HG03571 (cell line): ENCODE measurements around the gene ZNF837.
"Not testable (repeated sequence)": the region's sequence is repeated elsewhere in the genome, so short reads cannot be mapped to it uniquely, and the experiment has no call there.

Experiments
- ATAC-seq: cut with Tn5 transposase; IDR thresholded peaks from one replicate; pipeline ENCODE4 v1.9.1; 2021; ENCODE audit not compliant: unreplicated experiment

ZNF837 gene

DNA sequence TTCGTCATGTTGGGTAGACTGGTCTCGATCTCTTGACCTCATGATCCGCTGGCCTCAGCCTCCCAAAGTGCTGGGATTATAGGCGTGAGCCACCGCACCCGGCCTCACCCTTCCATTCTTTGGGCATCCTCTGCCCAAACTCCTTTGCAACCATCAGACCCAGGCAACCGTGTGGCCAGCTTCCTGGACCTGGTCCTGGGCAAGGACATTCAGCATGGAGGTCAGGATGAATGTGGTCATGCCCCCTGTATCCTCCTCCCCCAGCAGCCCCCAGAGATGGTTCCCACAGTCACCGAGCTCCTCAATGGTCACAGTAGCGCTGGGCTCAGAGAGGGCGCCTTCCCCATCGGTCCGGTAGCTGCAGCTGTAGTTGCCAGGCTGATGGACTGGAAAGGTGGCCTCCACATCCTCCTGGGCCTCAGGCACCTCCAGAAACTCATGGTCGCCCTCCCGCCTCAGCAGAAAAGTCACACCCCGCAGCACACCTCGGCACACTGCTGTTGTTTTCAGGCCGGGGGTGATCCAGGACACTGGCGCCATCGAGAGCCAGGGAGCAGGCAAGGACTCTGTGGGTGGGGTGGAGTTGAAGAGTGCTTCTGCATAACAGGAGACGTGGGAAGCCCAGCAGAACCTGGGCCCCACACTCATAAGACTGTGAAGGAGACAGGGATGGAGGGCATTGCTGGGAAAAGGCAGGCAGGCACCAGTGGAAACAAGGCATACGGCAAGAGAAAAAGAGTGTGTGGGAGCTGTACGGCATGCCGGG is 28.7 kb downstream of the ZNF837 start:
- no peak for ATAC-seq

DNA sequence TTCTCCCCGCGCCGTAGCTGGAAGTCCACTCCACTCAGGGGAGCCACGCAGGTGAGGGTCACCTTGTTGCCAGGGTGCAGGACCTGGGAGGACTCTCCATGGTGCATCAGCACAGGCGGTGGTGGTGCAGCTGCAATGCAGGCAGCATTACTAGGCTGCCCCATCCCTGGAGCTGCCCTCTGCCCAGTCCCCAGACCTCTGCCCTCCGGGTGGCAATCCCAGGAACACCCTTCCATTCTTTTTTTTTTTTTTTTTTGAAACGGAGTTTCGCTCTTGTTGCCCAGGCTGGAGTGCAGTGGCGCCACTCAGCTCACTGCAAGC is 29.3 kb downstream of the ZNF837 start:
- no peak for ATAC-seq

DNA sequence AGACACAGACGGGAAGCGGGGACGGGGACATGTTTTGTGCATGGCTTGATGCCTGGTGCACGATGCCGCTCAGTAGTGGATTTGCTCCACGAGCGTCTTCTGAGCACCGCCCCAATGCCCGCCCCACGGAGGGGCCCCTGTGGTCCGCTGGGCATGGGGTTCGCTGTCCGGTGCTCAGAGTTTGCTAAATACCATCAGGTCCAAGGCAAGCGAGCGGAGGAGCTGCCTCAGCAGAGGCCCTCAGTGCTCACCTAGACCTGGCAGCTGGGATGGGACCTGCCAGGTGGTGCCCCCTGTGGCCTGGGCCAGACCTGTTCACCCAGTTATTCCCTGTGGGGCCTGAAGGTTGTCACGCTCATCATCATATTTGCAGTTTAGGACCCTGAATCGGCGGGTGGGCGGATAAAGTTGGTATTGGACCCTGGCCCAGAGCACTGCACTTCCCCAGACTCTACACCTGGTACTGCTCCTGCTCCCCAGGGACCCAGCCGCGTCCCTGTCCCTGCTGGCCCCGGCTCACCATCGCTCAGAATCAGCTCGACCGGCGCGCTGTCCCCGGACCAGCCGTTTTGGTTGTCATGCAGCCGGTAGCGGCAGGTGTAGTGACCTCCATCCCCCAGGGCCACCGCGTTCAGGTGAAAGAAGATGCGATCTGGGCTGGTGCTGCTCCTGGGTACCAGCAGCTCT is 29.8 kb downstream of the ZNF837 start:
- ATAC-seq: no peak

DNA sequence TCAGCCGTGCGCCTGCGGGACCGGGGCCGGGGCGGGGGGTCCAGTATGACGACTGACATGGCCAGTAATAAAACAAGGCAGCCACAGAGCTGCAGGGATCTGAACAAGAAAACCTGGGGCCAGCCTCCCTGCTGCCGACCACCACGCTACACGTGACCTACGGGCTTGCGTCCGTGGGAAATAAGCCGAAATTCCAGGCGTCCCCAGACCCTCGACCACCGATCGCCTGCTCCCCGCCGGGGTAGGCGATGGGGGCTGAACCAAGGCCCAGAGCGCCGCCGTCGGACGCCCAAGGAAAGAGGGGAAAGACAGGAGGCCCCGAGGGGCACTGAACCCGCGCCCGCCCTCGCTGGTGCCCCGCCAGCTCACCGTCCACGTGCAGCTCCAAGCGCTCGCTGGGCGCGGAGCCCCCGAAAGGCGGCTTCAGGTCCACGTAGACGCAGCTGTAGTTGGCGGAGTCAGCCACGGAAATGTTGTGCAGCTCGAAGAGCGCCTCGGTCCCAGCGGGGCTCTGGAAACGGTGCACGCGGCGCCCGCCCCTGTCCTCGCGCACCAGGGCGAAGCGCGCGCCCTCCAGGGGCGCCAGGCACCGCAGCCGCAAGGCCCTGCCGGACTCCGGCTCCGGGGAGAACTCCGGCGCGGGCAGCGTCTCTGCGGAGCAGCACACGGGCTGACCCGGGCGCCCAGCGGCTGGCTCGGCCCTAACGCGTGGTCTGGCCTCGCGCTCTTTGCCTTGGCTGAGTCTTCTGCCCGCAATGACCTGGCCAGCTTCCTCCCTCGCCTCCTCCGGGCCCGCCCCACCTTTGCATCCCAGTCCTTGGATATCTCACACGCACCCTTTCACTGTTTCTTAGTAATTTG is 30.6 kb downstream of the ZNF837 start:
- no peak for ATAC-seq

DNA sequence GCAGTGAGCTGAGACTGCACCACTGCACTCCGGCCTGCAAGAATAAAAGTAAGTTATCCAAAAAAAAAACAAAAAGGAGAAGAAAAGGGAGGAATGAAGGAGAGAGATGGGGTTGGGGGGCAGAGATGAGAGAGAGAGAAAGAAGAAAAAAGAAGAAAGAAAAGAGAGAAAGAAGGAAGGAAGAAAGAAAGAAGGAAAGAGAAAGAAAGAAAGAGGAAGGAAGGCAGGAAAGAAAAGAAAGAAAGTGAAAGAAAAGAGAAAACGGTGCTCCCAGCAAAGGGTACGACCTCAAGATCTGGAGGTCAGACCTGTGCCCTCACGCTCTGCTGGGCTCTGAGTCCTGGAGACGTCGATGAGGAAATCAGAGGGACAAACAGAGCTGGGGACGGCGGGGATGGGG is 31.2 kb downstream of the ZNF837 start:
- no peak for ATAC-seq

DNA sequence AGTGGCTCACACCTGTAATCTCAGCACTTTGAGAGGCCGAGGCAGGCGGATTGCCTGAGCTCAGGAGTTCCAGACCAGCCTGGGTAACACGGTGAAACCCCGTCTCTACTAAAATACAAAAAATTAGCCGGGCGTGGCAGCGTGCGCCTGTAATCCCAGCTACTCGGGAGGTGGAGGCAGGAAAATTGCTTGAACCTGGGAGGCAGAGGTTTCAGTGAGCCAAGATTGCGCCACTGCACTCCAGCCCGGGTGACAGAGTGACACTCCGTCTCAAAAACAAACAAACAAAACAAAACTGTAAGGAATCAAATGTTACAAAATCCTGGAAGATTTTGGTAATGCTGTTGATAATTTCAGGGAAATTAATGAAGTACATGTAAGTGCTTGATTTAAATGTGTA is 32.8 kb downstream of the ZNF837 start:
- not testable (repeated sequence) for ATAC-seq

DNA sequence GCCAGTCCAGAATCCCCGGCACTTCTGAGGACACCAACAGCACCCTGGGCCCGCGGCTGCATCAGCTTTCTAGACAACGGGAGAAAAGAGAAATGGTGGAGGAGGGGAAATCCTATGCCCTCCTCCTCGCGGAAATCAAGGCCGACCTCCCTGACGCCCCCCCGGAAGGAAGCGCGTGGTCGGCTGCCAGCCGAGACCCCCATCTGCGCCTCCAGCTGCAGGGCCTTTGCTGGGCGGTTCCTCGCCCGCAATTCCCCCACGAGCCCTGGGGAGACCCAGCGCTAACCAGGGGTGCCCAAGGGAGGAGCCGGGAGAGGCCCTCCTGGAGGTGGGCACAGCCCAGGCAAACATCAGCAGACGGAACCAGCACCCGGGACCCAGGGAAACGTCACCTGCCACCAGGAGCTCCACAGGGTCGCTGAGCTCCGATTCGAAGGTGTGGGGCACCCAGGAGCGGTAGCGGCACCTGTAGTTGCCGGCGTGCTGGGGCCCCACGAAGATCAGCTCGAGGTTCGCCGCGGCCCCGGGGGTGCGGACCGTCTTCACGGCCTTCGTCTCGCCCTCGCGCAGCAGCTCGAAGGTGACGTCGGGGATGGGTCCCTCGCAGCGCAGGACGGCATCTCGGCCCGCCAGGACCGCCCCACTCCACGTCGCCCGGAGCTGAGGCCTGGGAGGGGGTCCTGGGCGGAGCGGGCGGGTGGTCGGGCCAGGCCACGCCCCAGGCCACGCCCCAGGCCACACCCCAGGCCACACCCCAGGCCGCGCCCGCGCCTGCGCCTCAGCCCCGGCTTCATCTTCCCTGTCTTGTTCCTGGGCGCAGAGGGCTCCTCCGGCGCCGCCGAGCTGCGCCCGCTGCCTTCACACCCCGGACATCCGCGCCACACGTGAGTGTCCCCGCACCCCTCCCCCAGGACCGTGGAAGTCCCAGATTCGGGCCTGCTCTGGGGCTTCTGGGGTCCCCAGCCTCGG is 33.6 kb downstream of the ZNF837 start:
- ATAC-seq: peak; percentile 71

DNA sequence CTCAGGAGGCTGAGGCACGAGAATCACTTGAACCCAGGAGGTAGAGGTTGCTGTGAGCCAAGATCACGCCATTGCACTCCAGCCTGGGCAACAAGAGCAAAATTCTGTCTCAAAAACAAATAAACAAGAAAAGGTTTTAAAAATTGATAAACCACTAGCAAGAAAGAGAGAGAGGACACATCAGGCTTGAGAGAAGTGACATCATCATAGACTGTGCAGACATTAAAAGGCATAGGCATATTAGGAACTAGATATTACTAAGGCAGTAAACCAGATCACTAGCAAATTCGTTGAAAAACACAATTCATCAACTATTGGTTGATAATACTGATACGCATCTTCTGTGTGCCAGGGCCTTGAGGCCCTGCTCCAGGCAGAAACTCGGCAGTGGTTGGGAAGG is 35.3 kb downstream of the ZNF837 start:
- ATAC-seq: no peak

DNA sequence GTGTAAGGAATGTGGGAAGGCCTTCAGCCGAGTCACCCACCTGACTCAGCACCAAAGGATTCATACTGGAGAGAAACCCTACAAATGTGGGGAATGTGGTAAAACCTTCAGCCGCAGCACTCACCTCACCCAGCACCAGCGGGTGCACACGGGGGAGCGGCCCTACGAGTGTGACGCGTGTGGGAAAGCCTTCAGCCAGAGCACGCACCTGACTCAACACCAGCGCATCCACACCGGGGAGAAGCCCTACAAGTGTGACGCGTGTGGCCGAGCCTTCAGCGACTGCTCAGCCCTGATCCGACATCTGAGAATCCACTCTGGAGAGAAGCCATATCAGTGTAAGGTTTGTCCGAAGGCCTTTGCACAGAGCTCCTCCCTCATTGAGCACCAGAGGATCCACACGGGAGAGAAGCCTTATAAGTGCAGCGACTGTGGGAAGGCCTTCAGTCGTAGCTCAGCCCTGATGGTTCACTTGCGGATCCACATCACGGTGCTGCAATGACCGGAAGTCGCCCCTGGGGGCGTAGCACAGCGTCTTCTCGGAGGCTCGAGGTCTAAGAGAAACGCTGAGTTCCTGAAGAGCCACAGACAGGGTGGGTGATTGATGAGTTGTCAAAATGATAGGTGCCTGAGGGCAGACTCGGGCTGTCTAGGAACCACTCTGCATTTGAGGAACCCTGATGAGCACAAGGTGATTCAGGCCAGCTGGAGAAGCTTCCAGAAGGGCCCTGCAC is 41.8 kb downstream of the ZNF837 start:
- ATAC-seq: no peak

DNA sequence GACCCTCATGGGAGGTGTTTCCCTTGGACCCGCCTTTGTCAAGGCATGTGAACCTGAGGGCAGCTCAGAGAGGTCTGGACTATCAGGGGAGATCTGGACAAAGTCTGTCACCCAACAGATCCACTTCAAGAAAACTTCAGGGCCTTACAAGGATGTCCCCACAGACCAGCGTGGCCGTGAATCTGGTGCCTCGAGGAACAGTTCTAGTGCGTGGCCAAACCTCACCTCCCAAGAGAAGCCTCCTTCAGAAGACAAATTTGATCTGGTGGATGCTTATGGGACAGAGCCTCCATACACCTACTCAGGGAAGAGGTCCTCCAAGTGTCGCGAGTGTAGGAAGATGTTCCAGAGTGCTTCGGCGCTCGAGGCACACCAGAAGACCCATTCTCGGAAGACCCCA is 42.5 kb downstream of the ZNF837 start:
- ATAC-seq: no peak

DNA sequence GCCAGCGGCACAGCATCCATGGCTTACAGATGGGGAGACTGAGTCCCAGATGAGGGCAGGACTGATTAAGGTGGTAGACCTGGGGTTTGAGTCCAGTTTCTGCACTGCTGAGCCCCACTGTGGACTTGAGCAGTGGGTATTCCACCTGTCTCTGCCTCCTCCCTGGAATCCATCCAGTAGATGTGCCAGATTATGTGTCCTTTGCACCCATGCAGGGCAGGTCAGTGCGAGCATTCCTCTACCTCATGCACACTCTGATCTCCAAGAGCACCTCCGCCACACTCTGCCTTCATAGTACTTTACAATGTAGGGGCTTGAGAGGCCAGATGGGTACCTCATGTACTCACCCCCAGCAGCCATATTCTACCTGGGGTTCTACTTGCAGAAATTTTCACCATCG is 44.0 kb downstream of the ZNF837 start:
- ATAC-seq: no peak

DNA sequence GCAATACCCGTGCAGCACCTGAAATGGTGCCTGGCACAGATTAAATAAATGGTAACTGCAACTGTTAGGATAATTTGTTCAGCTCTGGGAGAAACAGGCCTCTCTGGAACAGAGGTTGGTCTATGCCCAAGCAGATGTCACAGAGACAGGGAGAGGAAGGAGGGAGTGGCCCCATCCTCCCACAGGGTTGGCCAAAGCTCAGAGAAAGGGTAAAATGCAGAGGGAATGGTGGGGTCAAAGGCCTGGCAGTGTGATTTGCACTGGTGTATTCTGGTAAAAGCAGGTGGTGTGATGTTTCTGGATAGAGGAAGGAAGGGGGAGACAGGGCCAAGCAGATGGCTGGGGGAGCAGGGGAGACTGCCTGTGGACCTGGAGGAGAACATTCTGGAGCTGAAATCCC is 44.6 kb downstream of the ZNF837 start:
- ATAC-seq: no peak

DNA sequence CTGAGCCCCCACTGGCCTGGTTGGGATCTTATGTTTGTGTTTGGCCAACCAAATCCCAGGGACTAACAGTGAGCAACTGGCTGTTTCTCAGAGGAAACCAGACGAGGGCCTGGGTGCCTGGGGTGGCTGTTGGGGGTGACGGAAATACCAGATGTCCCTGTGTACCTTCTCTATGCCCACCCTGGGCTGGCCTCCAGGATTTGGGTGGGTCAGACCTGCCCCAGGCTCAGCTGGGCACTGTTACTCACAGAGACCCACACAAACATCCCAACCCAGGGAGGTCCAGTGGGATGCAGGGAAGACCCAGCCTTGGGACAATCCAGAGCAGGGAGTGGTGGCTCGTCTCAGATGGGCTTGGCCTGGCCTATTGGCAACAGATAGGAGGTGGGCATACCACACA is 45.2 kb downstream of the ZNF837 start:
- ATAC-seq: no peak

DNA sequence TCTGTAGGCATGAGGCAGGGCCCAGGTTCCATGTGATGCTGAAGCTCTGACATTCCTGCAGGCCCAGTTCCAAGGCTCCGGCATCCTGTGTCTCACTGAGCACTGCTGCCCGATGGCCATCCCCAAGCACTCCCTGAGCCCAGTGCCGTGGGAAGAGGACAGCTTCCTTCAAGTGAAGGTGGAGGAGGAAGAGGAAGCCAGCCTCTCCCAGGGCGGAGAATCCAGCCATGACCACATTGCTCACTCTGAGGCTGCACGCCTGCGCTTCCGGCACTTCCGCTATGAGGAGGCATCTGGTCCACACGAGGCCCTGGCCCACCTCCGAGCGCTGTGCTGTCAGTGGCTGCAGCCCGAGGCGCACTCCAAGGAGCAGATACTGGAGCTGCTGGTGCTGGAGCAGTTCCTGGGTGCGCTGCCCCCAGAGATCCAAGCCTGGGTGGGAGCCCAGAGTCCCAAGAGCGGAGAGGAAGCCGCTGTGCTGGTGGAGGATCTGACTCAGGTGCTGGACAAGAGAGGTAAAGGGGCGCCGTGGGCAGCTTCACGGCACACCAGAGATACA is 46.1 kb downstream of the ZNF837 start:
- no peak for ATAC-seq

DNA sequence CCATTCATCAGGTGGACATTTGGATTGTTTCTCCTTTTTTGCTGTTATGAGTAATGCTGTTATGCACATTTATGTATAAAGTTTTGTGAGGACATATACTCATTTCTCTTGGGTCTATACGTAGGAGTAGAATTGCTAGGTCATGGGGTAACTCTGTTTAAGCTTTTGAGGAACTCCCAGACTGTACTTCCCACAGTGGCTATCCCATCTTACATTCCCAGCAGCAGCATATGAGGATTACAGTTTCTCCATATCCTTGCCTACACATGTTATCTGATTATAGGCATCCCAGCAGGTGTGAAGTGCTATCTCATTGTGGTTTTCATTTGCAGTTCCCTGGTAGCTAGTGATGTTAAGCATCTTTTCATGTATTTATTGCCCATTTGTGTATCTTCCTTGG is 48.1 kb downstream of the ZNF837 start:
- no peak for ATAC-seq

DNA sequence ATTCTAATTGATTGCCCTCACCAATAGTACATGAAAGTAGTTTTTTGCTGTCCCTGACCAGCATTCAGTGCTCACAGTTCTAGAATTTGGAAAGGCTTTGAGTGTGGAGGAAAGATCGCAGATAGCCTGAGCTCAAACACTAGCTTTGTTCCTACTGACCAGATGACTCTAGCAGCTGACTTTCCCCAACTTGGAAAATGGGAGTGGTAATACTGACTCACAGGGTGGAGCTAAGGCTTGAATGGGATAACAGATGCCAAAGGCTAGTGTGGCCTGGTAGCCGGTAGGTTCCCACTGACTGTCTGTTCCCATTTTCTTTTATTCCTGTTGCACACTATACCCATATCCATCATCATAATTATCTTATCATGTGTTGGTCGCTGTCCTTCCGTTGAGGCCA is 50.4 kb downstream of the ZNF837 start:
- ATAC-seq: no peak

DNA sequence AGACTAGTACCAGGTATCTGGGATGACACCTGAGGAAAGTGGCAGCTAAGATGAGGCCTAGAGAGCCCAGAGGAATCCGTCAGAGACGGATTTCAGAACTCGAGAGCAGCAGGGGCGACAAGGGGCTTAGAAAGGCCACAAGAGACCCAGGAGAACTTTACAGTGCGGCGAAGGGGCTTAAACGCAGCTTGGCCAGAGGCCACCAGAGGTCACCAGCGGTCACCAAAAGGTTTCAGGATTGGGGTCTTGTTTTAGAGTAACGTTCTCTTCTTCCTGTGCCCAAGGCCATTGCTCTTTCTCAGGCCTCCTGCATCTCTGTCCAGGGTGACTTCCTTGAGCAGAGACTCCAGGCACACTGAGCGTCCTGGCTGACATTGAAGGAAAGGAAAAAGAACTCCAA is 51.8 kb downstream of the ZNF837 start:
- no peak for ATAC-seq

DNA sequence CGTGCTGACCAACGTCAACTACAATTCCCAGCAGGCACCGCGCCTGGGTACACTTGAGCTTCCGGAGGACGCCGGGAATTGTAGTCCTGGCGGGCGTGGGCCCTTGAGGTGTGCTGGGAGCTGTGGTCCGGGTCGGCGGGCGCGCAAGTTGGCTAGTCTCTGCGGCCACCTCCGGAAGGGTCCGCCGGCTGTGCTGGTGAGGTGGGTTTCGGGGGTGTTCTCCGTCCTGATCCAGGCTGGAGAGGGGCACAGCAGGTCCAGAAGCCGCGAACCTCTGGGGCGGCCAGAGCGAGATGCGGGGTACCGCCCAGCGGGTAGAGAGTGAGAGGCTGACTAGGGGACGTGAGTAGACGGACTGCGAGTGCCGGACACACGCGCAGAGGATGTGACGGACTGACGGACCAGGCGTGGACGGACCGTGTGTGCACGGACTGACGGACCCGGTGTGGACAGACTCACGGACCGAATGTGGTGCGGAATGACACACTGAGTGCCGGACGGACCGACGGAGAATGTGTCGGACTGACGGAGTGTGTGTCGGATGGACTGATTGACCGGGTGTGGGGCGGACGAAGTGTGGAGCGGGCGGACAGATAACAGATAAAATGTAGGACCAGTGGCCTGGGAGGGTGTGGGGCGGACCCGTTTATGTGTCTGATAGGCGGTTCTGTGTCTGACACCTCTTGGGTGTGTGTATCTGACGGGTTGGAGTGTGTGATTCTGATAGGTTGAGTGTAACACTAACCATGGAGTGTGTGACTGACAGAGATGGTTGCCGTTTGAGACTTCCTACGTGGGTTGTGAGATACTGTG is 53.7 kb downstream of the ZNF837 start, which contains the start of gene ZSCAN22:
Gene ZSCAN22, plus strand, starts transcription at position 81 of the 813 bp plus-strand sequence. CDS start 7,809 bp downstream, outside the sequence.
- ATAC-seq: peak; percentile 73

DNA sequence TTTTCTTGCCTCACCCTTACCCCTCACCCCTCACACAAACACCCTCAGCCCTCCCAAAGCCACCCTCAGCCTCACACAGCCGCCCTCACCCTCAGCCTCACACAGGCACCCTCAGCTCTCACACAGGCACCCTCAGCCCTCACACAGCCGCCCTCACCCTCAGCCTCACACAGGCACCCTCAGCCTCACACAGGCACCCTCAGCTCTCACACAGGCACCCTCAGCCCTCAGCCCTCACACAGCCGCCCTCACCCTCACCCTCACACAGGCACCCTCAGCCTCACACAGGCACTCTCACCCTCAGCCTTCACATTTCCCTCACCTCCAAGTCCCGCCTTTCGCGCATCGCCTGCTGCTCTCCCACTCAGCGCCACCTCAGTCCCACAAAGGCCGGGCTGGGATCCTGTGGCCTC is 54.3 kb downstream of the ZNF837 start:
- ATAC-seq: no peak
